Cardiac fibroblast (primary cell): ENCODE data around the gene ZBTB20.
A peak's percentile ranks its signal among the peaks of the same experiment; 100 is the strongest.

Experiments used
- DNase-seq, 2 donors: peaks; one replicate each; pipeline versions ENCODE4 v3.0.0 to v3.0.0-alpha.2; 2010; ENCODE audit warnings: low read depth in 2 of 2
- H3K4me3 ChIP-seq, 2 donors: replicated peaks in 1 of 2; 1 replicate in 1 of 2; 2 replicates in 1 of 2; pipeline ENCODE4 v1.5.1; 2011; ENCODE audit warnings: low read depth in 2 of 2, low read length in 2 of 2, mild to moderate bottlenecking in 2 of 2, moderate library complexity in 1 of 2
- TF ChIP-seq, protein P1 (sequence below): IDR thresholded peaks from one replicate; pipeline ENCODE4 v1.5.1; 2011; ENCODE audit warnings: low read depth, mild to moderate bottlenecking, low read length, inconsistent platforms

Gene ZBTB20

DNA sequence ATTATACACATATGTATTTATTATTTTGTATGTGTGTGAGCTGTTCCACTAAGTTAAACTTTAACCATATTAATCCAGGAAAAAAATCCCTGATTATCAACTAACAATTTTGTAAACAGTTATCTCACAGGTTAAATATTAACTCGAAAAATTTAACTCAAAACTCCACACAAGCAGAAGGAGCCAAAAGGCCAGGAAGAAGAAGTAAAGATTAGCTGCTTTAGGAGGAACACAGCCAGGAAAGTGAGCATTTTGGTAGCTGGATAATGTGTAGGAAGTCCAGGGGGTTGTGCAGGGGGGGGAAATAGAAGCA, 428.2 kb downstream of the ZBTB20 start:
- no peak for DNase-seq
- TF ChIP-seq, protein P1, sequence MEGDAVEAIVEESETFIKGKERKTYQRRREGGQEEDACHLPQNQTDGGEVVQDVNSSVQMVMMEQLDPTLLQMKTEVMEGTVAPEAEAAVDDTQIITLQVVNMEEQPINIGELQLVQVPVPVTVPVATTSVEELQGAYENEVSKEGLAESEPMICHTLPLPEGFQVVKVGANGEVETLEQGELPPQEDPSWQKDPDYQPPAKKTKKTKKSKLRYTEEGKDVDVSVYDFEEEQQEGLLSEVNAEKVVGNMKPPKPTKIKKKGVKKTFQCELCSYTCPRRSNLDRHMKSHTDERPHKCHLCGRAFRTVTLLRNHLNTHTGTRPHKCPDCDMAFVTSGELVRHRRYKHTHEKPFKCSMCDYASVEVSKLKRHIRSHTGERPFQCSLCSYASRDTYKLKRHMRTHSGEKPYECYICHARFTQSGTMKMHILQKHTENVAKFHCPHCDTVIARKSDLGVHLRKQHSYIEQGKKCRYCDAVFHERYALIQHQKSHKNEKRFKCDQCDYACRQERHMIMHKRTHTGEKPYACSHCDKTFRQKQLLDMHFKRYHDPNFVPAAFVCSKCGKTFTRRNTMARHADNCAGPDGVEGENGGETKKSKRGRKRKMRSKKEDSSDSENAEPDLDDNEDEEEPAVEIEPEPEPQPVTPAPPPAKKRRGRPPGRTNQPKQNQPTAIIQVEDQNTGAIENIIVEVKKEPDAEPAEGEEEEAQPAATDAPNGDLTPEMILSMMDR, result no peak
- no peak overlapping the region for H3K4me3 ChIP-seq

DNA sequence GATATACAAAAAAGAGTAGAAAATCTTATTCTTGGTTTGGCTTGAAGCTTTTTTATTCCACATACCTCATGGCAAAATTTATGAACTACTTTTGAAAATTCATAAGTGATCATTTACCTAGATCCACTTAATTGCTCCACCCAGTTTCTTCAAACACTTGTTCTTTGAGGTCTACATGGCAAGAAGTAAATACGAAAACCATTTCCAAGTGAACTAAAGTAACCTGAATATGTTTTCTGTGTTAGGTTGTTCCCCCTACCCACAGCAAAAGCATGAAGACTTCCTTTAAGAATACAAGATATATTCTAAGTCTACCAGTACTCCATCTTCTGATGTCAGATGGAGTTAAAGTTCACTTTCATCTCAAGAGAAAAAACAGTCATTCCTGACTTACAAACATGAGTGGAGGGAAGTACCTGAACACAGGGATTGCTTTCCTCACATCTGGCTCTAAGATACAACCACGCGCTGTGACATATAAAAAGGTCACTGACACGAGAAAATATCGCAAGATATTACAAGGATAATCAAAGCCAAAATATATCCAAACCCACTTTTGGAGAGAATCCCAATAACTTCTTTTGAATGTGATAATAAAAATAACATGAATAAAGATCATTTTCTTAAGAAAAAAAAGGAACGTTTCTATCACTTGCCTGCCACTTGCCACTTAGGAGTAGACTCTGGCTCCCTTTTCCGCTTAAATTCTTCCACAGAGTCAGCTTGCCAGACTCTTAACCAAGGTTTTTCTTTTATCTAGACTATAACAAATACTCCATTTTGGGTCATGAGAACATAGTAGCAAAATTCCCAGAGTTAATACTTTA, 428.8 kb downstream of the ZBTB20 start:
- no peak overlapping the region for H3K4me3 ChIP-seq
- DNase-seq, result no peak
- TF ChIP-seq, protein P1, result no peak

DNA sequence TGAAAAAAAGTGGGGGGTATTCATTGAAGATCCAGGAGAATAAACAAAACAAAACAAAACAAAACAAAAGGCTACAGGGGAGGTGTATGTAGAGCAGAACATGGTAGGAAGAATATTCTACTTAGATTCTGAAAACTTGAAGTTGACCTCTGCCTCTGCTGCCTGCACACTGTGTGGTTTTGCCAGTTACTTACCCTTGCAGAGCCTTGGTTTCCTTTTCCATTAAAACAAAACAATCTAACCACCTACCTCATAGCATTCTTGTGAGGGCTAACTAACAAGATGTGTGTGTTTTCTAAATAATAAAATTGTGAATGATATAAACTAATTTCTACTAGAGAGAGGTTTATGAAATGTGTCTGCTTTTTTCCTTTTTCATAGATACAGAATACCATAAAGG, 430.2 kb downstream of the ZBTB20 start:
- TF ChIP-seq, protein P1, result no peak
- H3K4me3 ChIP-seq, result no peak overlapping the region
- no peak for DNase-seq

DNA sequence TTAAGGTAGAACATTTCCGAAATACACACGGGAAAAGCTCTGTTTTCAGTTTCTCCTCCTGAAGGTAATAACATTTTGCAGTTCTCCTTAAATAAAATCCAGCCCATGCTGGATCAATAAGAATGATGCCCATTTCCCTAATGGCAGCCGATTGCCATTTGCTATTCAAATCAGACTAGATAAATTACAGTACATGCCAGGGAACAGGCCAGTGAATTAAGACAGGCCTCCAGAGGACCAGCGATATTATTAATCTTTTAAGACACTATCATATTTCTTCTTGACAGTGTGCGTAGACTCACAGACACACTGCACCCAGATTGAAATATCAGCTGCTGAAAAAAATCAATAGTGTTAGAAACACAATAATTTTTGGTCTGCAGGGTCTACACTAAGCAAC, 431.0 kb downstream of the ZBTB20 start:
- TF ChIP-seq, protein P1, result no peak
- no peak for DNase-seq
- no peak overlapping the region for H3K4me3 ChIP-seq

DNA sequence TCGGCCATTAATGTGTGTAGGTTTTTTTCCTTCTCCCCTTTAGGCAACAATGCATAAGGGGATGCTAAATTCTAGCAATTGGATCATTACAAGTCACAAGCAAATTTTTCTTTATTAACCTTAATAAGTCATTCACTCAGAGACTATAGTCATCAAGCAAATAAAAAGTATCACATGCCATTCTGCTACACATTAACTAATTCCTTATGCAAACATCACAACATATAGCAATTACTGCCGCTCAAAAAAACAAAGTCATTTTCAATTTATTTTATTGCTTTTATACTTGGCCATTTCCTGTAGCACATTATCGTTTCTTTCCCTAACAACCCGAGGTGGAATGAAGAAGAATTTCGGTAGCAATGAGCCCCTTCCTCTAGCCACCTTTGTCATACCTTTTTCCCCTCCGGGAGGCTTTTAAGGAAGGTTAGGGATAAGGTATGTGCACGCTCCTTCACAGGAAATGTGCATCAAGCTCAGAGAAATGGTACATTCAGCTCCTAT, 432.1 kb downstream of the ZBTB20 start:
- TF ChIP-seq, protein P1, result no peak
- H3K4me3 ChIP-seq, result no peak overlapping the region
- DNase-seq, result no peak

DNA sequence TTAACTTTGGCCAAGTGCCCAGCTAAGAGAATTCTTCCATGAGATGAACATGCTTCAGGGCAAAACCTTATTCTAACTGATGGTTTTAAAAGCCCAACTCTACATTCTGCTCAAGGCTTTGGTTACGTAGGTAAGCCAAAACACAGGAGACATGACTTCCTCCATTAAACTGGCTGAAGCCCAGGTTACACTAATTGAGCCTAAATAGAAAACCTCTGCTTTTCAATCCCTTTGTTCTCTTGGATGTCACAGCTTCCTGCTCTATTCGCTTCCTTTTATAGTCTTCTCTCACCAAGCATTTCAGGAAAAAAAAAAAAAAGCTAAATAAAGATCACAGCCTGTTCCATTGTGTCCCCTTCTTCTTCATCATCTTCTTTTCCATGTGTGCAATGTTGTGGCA, 432.9 kb downstream of the ZBTB20 start:
- TF ChIP-seq, protein P1, result no peak

More for the DNA sequence above, 432.9 kb downstream of the ZBTB20 start:
- peak in 1 of 2 donors; percentile 2 for DNase-seq
- H3K4me3 ChIP-seq, result no peak overlapping the region
